GM19372 (cell line): ENCODE results near the gene ZNF511.

Experiments used
- ATAC-seq: cut with Tn5 transposase; IDR thresholded peaks from one replicate; pipeline ENCODE4 v1.9.1; 2021; ENCODE audit warnings: mild to moderate bottlenecking, low read depth, moderate library complexity; ENCODE audit not compliant: unreplicated experiment

Gene ZNF511

DNA sequence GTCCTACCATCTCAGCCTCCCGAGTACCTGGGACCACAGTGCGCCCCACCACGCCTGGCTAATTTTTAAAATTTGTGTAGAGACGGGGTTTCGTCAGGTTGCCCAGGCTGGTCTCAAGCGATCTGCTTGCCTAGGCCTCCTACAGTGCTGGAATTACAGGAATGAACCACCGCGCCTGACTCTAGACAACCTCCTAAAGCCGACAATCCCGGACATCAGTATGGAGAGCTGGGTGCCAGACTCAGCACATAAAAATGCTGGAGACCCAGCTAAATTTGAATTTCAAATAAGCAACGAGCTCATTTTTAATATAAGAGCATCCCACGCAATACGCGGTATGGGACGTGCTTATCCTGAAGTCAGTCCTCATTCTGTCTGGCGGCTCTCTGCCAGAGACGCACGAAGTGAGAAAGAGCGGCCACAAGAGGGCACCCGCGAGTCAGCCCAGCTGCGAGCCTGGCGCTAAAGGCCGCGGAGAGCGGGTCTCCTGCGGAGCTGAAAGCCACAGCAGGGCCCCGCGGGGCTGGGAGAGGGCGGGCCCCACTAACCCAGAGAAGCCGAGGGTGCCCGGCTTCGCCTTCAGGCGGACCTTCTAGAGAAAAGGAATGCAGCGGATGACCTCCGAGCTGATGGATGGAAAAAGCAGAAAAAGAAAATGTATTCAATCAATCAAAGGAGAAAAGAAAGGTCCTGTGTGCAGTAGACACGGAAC lies 20.9 kb downstream of the ZNF511 start:
- ATAC-seq, result peak; percentile 88

- no peak for ATAC-seq
These were observed 24.4 kb downstream of the ZNF511 start for GRCh38 chr10:133332936-133333699.

- no peak for ATAC-seq
These were observed 26.0 kb downstream of the ZNF511 start for GRCh38 chr10:133334503-133335245.

GRCh38 chr10:133335246-133336117 lies 26.8 kb downstream of the ZNF511 start:
- ATAC-seq, result no peak

DNA sequence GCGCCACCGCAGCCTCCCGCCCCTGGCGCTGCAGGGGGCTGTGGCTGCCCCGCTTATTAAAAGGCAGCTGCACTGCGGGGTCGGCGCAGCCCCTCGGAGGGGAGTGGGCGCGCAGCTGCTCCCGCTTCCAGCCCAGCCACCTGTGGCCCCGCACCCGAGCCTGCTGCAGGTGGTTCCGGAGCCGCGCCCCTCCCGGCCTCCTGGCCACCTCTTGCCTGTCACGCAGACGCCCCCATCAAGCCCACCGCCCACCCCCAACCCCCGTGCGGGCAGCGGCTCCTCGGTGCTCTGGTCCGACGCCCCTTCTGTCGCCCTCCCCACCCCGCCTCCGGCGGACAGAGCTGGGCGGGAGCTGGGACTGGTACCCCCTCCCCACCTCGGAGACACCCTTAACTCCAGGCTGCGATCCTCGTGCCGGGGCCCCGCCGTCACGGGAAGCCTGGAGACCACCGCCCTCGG lies 27.4 kb downstream of the ZNF511 start:
- no peak for ATAC-seq

DNA sequence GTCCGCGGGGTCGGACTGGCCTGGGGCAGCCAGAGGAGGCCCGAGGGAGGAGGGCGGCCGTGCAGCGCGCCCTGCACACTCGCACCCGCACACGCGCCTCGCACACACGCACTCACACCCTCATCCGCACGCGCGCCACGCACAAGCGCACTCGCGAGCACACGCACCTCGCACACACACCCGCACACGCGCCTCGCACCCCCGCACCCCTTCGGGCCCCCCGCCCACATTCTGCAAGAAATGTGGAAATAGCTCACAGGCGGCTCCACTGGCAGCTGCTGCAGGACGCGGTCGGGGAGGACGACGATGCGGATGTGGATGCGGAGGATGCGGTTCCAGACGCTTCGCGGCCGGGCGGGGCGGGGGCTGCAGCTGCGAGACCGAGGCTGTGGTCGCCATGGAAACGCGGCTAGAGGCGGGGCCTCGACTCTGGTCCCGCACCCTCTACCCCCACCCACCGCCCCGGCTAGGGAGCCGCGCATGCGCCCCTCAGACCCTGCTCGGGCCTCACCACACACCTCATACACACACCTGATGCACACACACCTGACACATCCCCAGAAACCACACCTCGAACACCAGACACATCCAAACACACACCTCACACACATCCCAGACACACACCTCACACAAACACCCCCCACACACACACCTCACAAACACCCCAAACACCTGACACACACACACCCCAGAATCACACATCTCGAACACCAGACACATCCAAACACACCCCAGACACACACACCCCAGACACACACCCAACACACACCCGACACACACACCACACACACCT lies 28.1 kb downstream of the ZNF511 start, which contains the start of gene CALY:
Gene CALY, minus strand, starts transcription at position 320 of the 793 bp plus-strand sequence. CDS start 7,907 bp downstream, outside the sequence.
- ATAC-seq, result no peak

GRCh38 chr10:133337370-133337725 lies 28.6 kb downstream of the ZNF511 start:
- no peak for ATAC-seq

- no peak for ATAC-seq
These were observed 29.7 kb downstream of the ZNF511 start for GRCh38 chr10:133338080-133339071.

GRCh38 chr10:133339708-133340380 lies 31.1 kb downstream of the ZNF511 start:
- no peak for ATAC-seq

DNA sequence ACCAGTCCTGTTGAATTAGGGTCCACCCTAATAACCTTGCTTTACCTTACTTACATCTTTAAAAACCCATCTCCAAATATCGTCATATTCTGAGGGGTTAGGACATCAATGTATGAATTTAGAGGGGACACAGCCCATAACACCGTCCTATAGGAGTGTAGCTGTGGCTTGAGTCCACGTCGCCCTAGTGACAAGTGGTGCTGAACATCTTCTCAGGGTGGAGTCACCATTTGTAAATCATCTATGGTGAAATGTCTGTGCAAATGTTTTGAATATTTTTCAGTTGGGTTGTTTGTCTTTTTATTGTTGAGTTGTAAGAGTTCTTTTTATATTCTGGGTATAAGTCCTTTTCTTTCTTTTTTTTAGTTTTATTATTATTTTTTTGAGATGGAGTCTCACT lies 33.3 kb downstream of the ZNF511 start:
- ATAC-seq, result no peak

DNA sequence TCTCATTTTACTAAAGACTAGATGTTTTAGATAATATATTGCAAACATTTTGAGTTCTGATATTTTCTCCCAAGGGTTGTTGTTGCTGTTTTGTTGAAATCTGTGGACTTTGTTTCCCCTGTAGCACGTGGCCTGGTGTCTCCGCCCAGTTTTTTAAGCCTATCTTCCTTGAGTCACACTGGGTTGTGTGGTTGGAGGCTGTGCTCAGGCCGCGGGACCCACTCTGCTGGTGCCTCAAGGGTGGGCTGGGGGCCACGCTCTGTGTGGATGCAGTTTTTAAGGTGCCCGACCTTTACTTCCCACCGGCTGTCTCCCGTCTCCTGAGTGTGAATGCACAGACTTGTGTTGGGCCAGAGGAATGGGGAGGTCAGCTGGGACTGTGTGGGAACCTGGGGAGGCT lies 34.2 kb downstream of the ZNF511 start:
- ATAC-seq, result no peak

DNA sequence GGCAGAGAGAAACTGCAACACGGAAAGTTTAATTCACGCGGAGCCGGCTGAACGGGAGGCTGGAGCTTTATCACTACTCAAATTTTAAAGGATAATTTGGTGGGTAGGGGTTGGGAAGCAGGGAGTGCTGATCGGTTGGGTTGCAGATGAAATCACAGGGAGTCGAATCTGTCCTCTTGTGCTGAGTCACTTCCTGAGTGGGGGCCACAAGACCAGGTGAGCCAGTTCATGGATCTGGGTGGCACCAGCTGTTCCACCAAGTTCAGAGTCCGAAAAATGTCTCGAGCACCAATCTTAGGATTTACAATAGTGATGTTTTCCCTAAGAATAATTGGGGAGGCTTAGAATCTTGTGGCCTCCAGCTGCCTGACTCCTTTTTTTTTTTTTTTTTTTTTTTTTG lies 34.8 kb downstream of the ZNF511 start:
- ATAC-seq, result no peak

GRCh38 chr10:133344236-133344635 lies 35.5 kb downstream of the ZNF511 start:
- no peak for ATAC-seq

DNA sequence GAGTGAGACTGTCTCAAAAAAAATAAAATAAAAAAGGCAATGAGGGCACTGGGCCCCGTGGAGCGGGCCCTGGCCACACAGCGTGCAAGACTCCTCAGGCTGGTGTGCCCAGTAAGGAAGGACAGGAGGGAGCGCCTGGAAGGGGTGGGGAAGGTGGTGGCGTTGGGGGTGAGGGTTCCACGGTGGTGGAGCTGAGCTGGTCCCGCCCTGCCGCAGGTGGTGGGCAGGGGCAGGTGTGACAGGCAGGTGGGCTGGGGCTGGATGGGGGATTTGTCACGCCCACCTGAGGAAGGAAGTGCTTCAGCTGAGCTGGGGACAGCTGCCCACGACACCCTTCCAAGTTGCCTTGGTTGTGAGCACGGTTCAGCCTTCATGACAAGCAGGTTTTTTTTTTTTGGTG lies 37.7 kb downstream of the ZNF511 start:
- ATAC-seq, result no peak

DNA sequence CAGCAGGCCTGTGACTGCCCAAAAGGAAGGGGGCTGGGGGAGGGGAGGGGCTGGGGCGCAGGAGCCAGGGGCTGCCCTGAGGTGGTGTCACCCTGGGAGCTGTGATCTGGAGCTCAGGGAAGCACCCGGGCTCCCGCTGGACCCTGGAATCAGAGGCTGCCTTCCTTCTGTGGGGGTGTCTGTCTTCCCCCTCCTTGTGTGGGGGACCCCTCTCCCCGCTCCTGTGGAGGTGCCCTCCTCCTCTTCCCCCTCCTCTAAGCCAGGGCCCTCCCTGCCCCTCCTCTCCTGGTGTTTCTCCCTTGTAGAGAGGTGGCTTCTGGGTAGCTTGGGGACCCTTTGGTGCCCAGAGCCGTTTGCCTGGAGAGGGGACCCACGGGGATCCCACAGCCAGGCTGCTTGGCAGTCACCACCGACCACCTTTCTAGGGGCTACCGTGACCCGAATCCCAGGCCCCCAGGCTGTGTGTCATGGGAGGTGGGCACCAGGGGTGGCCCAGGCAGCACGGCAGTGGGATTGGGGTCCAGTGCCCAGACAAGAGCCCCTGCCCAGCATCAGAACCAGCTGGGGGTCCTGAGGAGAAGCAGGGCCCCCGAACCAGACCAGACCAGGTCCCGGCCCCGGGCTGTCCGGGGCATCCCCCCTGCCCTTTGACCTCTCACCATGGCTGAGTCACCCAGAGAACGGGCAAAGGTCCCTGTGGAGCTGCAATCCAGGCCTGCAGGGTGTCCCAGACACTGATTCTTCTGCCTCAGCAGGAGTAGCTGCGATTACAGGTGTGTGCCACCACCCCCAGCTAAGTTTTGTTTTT lies 39.2 kb downstream of the ZNF511 start:
- ATAC-seq, result no peak

DNA sequence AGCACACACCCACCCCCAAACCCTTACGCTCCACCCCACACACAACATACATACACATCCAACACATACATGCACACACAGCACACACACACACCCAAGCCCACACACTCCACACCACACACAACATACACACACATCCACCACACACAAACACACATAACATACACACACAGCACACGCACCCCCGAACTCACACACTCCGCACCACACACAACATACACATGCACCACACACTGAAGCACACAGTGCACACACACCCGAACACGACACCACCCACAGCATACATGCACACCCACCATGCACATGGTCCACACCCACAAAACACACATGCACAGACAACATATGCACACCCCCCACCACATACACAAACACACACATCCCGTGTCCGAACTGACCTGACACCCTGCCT lies 40.5 kb downstream of the ZNF511 start:
- ATAC-seq, result no peak

- ATAC-seq, result no peak
These were observed 40.9 kb downstream of the ZNF511 start for GRCh38 chr10:133349577-133350011.
